Activated CD4-positive, alpha-beta T cell treated with anti-CD3 and anti-CD28 coated beads, Interleukin-2, amount 50 U/mL, for 4 hours (primary cell): ENCODE data around the gene GSG1L.
"Not testable (repeated sequence)": the region's sequence is repeated elsewhere in the genome, so short reads cannot be mapped to it uniquely, and the experiment has no call there.

Source experiments
- DNase-seq, 2 experiments: peaks; one replicate each; pipeline ENCODE4 v3.0.0-alpha.2; 2020

Gene GSG1L

GRCh38 chr16:27977966-27978365 is 85.5 kb downstream of the GSG1L start:
- DNase-seq: no peak

- no peak for DNase-seq
Measured at GRCh38 chr16:27976990-27977389, 86.5 kb downstream of the GSG1L start.

- no peak for DNase-seq
Measured at GRCh38 chr16:27974896-27975540, 88.5 kb downstream of the GSG1L start.

- DNase-seq: no peak
Measured at GRCh38 chr16:27973678-27974077, 89.8 kb downstream of the GSG1L start.

GRCh38 chr16:27972500-27972899 is 91.0 kb downstream of the GSG1L start:
- peak; percentile 16 to 30 for DNase-seq

GRCh38 chr16:27969574-27969973 is 93.9 kb downstream of the GSG1L start:
- no peak for DNase-seq

GRCh38 chr16:27967169-27967568 is 96.3 kb downstream of the GSG1L start:
- no peak for DNase-seq

GRCh38 chr16:27966756-27967155 is 96.8 kb downstream of the GSG1L start:
- no peak for DNase-seq

- DNase-seq: no peak
Measured at GRCh38 chr16:27965801-27966200, 97.7 kb downstream of the GSG1L start.

GRCh38 chr16:27963471-27963965 is 100.0 kb downstream of the GSG1L start:
- DNase-seq: no peak

GRCh38 chr16:27962197-27962596 is 101.3 kb downstream of the GSG1L start:
- no peak for DNase-seq

- no peak for DNase-seq
Measured at GRCh38 chr16:27961296-27961620, 102.3 kb downstream of the GSG1L start.

- no peak for DNase-seq
Measured at GRCh38 chr16:27960619-27961295, 102.8 kb downstream of the GSG1L start.

- DNase-seq: no peak
Measured at GRCh38 chr16:27959914-27960313, 103.6 kb downstream of the GSG1L start.

GRCh38 chr16:27954191-27954590 is 109.3 kb downstream of the GSG1L start:
- no peak for DNase-seq

GRCh38 chr16:27952811-27953210 is 110.7 kb downstream of the GSG1L start:
- no peak for DNase-seq

GRCh38 chr16:27951489-27952120 is 111.9 kb downstream of the GSG1L start:
- no peak for DNase-seq

GRCh38 chr16:27950206-27950887 is 113.2 kb downstream of the GSG1L start:
- no peak for DNase-seq

GRCh38 chr16:27947696-27948095 is 115.8 kb downstream of the GSG1L start:
- DNase-seq: no peak

GRCh38 chr16:27945233-27945973 is 118.1 kb downstream of the GSG1L start:
- no peak for DNase-seq

GRCh38 chr16:27943766-27944165 is 119.7 kb downstream of the GSG1L start:
- no peak for DNase-seq

GRCh38 chr16:27942071-27942470 is 121.4 kb downstream of the GSG1L start:
- DNase-seq: not testable (repeated sequence)

GRCh38 chr16:27935076-27935475 is 128.4 kb downstream of the GSG1L start:
- no peak for DNase-seq
